OCI-LY7 (cell line): ENCODE results near the gene TAF6L.
"Not testable (repeated sequence)": the region's sequence is repeated elsewhere in the genome, so short reads cannot be mapped to it uniquely, and the experiment has no call there.

Experiments used
- EZH2phosphoT487 ChIP-seq: fragments of 200-600 bp; sonication (generic); IDR thresholded peaks from 2 replicates; pipeline ENCODE4 v1.6.1; 2018; ENCODE audit warnings: low read depth, borderline replicate concordance, mild to moderate bottlenecking, mixed run types, antibody characterized with exemption, low read length, moderate library complexity, mixed read lengths
- TF ChIP-seq, protein P1 (sequence below): fragments of 200-600 bp; sonication (generic); conservative IDR thresholded peaks from 2 replicates; pipeline ENCODE4 v1.5.1; 2014; ENCODE audit warnings: mild to moderate bottlenecking, antibody characterized with exemption, low read length, moderate library complexity, mixed read lengths

DNA sequence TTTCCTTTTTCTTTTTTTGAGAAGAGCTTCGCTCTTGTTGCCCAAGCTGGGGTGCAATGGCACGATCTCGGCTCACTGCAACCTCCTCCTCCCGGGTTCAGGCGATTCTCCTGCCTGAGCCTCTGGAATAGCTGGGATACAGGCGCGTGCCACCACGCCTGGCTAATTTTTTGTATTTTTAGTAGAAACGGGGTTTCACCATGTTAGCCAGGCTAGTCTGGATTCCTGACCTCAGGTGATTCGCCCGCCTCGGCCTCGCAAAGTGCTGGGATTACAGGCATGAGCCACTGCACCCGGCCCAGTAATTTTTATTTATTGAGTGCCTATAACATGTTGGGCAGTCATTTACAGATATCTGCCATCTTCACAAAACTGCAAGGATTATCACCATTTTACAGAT lies 41.1 kb upstream of the TAF6L start:
- TF ChIP-seq, protein P1, sequence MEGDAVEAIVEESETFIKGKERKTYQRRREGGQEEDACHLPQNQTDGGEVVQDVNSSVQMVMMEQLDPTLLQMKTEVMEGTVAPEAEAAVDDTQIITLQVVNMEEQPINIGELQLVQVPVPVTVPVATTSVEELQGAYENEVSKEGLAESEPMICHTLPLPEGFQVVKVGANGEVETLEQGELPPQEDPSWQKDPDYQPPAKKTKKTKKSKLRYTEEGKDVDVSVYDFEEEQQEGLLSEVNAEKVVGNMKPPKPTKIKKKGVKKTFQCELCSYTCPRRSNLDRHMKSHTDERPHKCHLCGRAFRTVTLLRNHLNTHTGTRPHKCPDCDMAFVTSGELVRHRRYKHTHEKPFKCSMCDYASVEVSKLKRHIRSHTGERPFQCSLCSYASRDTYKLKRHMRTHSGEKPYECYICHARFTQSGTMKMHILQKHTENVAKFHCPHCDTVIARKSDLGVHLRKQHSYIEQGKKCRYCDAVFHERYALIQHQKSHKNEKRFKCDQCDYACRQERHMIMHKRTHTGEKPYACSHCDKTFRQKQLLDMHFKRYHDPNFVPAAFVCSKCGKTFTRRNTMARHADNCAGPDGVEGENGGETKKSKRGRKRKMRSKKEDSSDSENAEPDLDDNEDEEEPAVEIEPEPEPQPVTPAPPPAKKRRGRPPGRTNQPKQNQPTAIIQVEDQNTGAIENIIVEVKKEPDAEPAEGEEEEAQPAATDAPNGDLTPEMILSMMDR: not testable (repeated sequence)
- not testable (repeated sequence) for TF ChIP-seq EZH2phosphoT487
